ENCODE results near the gene TMUB2. TPM values are rescaled to one million over a fixed set of nuclear protein-coding genes. Genes with fewer than 3 reads are reported as not detected.

Gene TMUB2
- total and polyA plus RNA-seq, 2 of the 13 experiments (the other 11 are each of a cell fraction or from before 2014, with no cell fraction given), result 26.9 to 50.8 TPM

DNA sequence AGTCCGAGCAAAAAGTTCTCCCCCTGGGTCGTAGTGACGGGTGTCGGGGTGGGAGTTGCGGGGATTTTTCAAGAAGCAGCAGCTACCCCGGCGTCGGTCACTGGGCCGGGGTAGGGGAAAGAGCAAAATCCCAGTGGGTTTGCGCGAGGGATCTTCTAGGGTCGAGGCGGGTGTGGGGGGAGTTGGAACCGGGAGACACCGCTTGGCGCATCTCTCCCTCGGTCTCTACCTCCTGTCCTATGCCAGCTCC is 35.0 kb downstream of the TMUB2 start (continued):
- TF ChIP-seq, protein P1, sequence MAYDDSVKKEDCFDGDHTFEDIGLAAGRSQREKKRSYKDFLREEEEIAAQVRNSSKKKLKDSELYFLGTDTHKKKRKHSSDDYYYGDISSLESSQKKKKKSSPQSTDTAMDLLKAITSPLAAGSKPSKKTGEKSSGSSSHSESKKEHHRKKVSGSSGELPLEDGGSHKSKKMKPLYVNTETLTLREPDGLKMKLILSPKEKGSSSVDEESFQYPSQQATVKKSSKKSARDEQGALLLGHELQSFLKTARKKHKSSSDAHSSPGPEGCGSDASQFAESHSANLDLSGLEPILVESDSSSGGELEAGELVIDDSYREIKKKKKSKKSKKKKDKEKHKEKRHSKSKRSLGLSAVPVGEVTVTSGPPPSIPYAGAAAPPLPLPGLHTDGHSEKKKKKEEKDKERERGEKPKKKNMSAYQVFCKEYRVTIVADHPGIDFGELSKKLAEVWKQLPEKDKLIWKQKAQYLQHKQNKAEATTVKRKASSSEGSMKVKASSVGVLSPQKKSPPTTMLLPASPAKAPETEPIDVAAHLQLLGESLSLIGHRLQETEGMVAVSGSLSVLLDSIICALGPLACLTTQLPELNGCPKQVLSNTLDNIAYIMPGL (CRISPR knock-in tag; IDR thresholded peaks at IDR 0.05; ENCODE audit: borderline replicate concordance in 1 of 2, low read depth in 1 of 2), result peak in 1 of 2 experiments; percentile 44; a peak in 1 of 4 replicates
- TF ChIP-seq POGZ (CRISPR knock-in tag; IDR thresholded peaks at IDR 0.05), result peak; percentile 35; the same call in 1 of the 2 replicates
- TF ChIP-seq KDM6A (CRISPR knock-in tag; IDR thresholded peaks at IDR 0.05; ENCODE audit: low read depth), result no peak
- TF ChIP-seq ZNF446 (CRISPR knock-in tag; IDR thresholded peaks at IDR 0.05), result no peak
- TF ChIP-seq, protein P2, sequence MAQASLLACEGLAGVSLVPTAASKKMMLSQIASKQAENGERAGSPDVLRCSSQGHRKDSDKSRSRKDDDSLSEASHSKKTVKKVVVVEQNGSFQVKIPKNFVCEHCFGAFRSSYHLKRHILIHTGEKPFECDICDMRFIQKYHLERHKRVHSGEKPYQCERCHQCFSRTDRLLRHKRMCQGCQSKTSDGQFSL (CRISPR knock-in tag; IDR thresholded peaks at IDR 0.05), result peak; percentile 77; the same call in 1 of the 2 replicates
- peak; percentile 55; the same call in 1 of the 2 replicates for TF ChIP-seq MED13 (CRISPR knock-in tag; IDR thresholded peaks at IDR 0.05)
- no peak; the same call in 1 of the 2 replicates for TF ChIP-seq ZSCAN29 (CRISPR knock-in tag; conservative IDR thresholded peaks at IDR 0.05)
- TF ChIP-seq, protein P3, sequence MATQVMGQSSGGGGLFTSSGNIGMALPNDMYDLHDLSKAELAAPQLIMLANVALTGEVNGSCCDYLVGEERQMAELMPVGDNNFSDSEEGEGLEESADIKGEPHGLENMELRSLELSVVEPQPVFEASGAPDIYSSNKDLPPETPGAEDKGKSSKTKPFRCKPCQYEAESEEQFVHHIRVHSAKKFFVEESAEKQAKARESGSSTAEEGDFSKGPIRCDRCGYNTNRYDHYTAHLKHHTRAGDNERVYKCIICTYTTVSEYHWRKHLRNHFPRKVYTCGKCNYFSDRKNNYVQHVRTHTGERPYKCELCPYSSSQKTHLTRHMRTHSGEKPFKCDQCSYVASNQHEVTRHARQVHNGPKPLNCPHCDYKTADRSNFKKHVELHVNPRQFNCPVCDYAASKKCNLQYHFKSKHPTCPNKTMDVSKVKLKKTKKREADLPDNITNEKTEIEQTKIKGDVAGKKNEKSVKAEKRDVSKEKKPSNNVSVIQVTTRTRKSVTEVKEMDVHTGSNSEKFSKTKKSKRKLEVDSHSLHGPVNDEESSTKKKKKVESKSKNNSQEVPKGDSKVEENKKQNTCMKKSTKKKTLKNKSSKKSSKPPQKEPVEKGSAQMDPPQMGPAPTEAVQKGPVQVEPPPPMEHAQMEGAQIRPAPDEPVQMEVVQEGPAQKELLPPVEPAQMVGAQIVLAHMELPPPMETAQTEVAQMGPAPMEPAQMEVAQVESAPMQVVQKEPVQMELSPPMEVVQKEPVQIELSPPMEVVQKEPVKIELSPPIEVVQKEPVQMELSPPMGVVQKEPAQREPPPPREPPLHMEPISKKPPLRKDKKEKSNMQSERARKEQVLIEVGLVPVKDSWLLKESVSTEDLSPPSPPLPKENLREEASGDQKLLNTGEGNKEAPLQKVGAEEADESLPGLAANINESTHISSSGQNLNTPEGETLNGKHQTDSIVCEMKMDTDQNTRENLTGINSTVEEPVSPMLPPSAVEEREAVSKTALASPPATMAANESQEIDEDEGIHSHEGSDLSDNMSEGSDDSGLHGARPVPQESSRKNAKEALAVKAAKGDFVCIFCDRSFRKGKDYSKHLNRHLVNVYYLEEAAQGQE (IDR thresholded peaks at IDR 0.05; ENCODE audit: borderline replicate concordance in 1 of 2, low read depth in 1 of 2, low read length in 2 of 2), result no peak
- no peak for TF ChIP-seq ZNF160 (CRISPR knock-in tag; IDR thresholded peaks at IDR 0.05)
- 0 out of 2 replicates have a peak, but pooled peaks have one; percentile 18 for TF ChIP-seq NKX3-1 (CRISPR knock-in tag; IDR thresholded peaks at IDR 0.05)
- TF ChIP-seq RBM39 (IDR thresholded peaks at IDR 0.05; ENCODE audit: low read depth, low read length, poor library complexity, severe bottlenecking), result peak; percentile 35
- TF ChIP-seq MTF1 (CRISPR knock-in tag; IDR thresholded peaks at IDR 0.05), result peak; percentile 21; the same call in 1 of the 2 replicates
- TF ChIP-seq, protein P4, sequence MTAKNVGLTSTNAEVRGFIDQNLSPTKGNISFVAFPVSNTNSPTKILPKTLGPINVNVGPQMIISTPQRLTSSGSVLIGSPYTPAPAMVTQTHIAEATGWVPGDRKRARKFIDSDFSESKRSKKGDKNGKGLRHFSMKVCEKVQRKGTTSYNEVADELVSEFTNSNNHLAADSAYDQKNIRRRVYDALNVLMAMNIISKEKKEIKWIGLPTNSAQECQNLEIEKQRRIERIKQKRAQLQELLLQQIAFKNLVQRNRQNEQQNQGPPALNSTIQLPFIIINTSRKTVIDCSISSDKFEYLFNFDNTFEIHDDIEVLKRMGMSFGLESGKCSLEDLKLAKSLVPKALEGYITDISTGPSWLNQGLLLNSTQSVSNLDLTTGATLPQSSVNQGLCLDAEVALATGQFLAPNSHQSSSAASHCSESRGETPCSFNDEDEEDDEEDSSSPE (CRISPR knock-in tag; IDR thresholded peaks at IDR 0.05), result no peak
- TF ChIP-seq, protein P5, sequence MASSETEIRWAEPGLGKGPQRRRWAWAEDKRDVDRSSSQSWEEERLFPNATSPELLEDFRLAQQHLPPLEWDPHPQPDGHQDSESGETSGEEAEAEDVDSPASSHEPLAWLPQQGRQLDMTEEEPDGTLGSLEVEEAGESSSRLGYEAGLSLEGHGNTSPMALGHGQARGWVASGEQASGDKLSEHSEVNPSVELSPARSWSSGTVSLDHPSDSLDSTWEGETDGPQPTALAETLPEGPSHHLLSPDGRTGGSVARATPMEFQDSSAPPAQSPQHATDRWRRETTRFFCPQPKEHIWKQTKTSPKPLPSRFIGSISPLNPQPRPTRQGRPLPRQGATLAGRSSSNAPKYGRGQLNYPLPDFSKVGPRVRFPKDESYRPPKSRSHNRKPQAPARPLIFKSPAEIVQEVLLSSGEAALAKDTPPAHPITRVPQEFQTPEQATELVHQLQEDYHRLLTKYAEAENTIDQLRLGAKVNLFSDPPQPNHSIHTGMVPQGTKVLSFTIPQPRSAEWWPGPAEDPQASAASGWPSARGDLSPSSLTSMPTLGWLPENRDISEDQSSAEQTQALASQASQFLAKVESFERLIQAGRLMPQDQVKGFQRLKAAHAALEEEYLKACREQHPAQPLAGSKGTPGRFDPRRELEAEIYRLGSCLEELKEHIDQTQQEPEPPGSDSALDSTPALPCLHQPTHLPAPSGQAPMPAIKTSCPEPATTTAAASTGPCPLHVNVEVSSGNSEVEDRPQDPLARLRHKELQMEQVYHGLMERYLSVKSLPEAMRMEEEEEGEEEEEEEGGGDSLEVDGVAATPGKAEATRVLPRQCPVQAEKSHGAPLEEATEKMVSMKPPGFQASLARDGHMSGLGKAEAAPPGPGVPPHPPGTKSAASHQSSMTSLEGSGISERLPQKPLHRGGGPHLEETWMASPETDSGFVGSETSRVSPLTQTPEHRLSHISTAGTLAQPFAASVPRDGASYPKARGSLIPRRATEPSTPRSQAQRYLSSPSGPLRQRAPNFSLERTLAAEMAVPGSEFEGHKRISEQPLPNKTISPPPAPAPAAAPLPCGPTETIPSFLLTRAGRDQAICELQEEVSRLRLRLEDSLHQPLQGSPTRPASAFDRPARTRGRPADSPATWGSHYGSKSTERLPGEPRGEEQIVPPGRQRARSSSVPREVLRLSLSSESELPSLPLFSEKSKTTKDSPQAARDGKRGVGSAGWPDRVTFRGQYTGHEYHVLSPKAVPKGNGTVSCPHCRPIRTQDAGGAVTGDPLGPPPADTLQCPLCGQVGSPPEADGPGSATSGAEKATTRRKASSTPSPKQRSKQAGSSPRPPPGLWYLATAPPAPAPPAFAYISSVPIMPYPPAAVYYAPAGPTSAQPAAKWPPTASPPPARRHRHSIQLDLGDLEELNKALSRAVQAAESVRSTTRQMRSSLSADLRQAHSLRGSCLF (CRISPR knock-in tag; IDR thresholded peaks at IDR 0.05; ENCODE audit: borderline replicate concordance), result 0 out of 2 replicates have a peak, but pooled peaks have one; percentile 6
- no peak for TF ChIP-seq ELF1 (CRISPR knock-in tag; IDR thresholded peaks at IDR 0.05)
- TF ChIP-seq, protein P6, sequence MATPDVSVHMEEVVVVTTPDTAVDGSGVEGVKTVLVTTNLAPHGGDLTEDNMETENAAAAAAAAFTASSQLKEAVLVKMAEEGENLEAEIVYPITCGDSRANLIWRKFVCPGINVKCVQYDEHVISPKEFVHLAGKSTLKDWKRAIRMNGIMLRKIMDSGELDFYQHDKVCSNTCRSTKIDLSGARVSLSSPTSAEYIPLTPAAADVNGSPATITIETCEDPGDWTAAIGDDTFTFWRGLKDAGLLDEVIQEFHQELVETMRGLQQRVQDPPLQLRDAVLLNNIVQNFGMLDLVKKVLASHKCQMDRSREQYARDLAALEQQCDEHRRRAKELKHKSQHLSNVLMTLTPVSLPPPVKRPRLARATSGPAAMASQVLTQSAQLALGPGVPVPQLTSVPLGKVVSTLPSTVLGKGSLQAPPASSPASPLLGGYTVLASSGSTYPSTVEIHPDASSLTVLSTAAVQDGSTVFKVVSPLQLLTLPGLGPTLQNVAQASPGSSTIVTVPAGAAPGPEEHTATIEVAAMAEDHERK (CRISPR knock-in tag; IDR thresholded peaks at IDR 0.05; ENCODE audit: low read depth), result no peak

All from HepG2 (cell line).